Spleen (tissue), 7 donors: ENCODE measurements around the gene OR5AK2.

Experiments
- CTCF ChIP-seq, 11 experiments: fragments of 200-600 bp in 7 of 11; fragments of 450-650 bp in 4 of 11; sonication (generic) in 4 of 11; IDR thresholded peaks in 8 of 11; conservative IDR thresholded peaks in 3 of 11; 1 replicate in 7 of 11; 2 replicates in 4 of 11; pipeline versions ENCODE4 v1.4.0 to v1.8.0; 2016 to 2021; ENCODE audit warnings: antibody characterized with exemption in 11 of 11, inconsistent platforms in 4 of 11, mild to moderate bottlenecking in 1 of 11
- POLR2A ChIP-seq, 3 donors: fragments of 450-650 bp; IDR thresholded peaks; one replicate each; pipeline ENCODE4 v1.5.1; 2017; ENCODE audit warnings: antibody characterized with exemption in 3 of 3, mild to moderate bottlenecking in 1 of 3
- POLR2AphosphoS5 ChIP-seq, 3 donors: sonication (generic); formaldehyde crosslinking; IDR thresholded peaks; one replicate each; pipeline ENCODE4 v1.5.1; 2017; ENCODE audit warnings: antibody characterized with exemption in 3 of 3
- donor health status: DM: no; HTN: no; CAD: no; lungs with moderate emphysema.
- donor health status: DM: no; HTN: no; CAD: no.
- donor health status: DM: no; HTN: no; CAD: no.

- TF ChIP-seq CTCF (IDR thresholded peaks at IDR 0.05 in 8 of 11, conservative IDR thresholded peaks at IDR 0.05 in 3 of 11) (no peak), POLR2AphosphoS5 (IDR thresholded peaks at IDR 0.05) (no peak), POLR2A (IDR thresholded peaks at IDR 0.05) (no peak)
Observed at GRCh38 chr11:57015679-57016078, 27.0 kb downstream of the OR5AK2 start.
